HG03432 (cell line): ENCODE data around the gene POLE2.
A peak's percentile ranks its signal among the peaks of the same experiment; 100 is the strongest.
"Not testable (repeated sequence)": the region's sequence is repeated elsewhere in the genome, so short reads cannot be mapped to it uniquely, and the experiment has no call there.

Experiments used
- ATAC-seq: cut with Tn5 transposase; IDR thresholded peaks from one replicate; pipeline ENCODE4 v1.9.1; 2021; ENCODE audit warnings: mild to moderate bottlenecking, moderate library complexity; ENCODE audit not compliant: unreplicated experiment

POLE2 gene

DNA sequence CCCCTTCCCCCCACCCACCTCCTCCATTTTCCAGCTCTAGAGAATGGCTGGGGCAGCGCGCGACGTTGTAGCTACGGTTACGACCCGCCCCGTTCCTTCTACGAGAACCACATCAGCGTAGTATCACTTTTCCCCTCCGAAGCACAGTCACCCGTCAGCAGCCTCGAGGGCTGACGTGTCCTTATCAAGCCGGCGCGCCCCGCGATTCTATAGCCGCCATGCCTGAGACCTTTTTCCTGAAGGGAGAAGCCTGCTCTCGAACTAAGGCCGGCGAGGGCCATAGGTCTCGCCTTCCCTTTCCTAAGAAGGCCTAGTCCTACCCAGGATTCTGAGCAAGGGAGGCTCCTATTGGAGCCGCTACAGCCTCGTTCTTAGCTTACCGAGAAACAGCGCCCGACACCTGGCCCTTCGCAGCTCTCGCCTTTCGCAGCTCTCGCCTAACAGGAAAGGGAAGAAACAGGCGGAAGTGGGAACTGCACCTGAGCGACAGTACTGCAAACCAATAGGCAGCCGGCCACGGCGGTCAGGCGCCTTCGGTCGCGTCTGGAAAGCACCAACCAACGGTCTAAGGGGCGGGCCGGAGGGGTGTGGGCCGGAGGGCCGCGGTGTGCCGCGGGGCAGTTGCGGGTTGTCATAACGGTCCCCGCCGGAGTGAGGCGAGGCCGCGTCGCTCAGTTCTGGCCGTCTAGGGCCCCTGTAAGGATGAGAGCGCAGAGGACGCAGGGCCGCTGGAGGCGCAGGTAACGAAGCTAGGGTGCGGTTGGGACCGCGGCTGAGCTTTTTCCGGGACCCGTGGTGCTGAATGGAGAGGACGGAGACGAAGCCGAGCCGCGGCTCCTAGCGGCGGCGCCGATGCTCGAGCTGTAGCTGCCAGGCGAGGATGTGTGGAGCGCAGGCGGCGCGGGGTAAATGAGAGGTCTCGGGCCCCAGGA is 67.6 kb downstream of the POLE2 start, which contains the start of the genes MGAT2 and RPL36AL:
TSS of gene MGAT2 (plus strand) at position 618 of the 932 bp plus-strand sequence. CDS start 470 bp downstream, outside the sequence.
TSS of gene RPL36AL (minus strand) at position 445 of the 932 bp plus-strand sequence. CDS start 1,522 bp downstream, outside the sequence.
- ATAC-seq, result peak; percentile 95

DNA sequence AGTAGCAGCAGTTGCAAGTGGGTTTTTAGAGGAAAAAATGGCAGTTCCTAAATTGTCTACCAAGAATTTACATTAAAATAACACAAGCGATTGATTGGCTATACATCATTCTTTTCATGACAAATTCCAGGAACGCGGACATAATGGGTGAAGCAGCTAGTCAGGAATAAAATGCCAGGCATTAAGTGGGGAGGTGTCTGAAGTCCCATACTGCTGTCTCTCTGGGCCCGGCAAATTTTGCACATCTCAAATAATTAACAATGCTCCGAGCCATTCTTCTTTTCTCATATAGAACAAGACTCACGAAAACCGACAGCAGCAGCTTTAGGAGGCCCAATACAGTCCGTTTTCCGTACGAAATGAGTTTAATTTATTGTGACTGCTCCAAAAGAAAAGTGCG is 68.3 kb downstream of the POLE2 start:
- ATAC-seq, result no peak

DNA sequence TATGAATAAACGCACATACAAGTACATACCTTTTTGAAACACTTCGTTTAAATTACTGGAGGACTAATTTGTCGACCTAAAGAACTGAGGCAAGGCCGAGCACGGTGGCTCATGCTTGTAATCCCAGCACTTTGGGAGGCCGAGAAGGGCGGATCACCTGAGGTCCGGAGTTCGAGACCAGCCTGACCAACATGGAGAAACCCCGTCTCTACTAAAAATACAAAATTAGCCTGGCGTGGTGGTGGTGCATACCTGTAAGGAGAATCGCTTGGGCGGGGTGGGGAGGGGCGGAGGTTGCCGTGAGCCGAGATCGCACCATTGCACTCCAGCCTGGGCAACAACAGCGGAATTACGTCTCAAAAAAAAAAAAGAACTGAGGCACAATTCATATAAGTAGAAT is 68.7 kb downstream of the POLE2 start:
- ATAC-seq, result not testable (repeated sequence)

DNA sequence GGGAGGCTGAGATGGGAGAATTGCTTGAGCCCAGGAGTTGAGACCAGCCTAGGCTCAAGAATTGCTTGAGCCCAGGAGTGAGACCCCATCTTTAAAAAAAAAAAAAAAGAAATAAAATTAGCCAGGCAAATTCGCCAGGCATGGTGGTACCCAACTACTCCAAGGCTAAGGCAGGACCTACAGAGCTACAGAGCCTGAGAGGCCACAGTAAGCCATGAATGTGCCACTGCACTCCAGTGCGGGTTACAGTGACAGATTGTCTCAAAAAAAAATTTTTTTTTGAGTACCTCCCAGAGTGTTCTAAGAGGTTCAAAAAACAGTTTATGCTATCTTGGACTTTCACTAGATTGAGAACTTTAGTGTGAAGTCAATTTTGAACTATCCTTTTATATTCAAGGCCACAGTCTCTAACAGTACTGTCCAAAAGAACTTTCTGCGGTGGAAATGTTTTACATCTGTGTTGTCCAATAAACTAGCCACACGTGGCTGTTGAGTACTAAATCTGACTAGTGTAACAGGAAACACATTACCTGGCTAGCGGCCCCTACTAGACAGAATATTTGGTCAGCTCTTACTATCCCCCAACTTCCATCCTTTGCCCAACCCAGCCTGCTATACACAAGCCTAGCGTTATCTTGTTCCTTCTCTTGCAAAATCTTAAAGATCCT is 70.0 kb downstream of the POLE2 start:
- no peak for ATAC-seq

DNA sequence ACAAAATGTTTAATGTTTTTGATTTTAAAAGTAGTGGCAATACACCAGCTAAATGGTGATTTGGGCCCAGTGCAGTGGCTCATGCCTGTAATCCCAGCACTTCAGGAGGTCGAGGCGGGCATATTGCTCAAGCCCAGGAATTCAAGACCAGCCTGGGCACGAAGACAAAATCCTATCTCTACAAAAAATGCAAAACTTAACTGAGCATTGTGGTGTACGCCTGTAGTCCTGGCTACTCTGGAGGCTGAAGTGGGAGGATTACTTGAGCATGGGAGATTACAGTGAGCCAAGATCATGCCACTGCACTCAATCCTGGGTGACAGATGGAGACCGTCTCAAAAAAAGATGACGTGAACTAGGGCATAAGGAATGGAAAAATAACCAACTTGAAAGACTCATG is 72.2 kb downstream of the POLE2 start:
- ATAC-seq, result no peak

DNA sequence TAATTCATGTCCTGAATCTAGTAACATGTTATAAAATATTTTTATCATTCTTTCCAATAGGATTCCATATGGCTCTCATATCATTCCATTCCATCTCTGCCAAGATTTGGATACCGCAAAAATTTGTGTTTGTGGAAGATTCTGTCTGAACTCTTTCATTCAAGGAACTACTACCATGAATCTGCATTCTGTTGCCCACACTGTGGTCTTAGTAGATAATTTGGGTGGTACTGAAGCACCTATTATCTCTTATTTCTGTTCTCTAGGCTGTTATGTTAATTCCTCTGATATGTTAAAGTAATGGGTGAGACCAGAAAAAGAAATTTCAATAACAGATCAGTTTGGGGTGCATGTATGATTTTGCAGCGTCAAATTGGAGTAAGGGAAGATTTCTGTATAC is 73.8 kb downstream of the POLE2 start:
- no peak for ATAC-seq

DNA sequence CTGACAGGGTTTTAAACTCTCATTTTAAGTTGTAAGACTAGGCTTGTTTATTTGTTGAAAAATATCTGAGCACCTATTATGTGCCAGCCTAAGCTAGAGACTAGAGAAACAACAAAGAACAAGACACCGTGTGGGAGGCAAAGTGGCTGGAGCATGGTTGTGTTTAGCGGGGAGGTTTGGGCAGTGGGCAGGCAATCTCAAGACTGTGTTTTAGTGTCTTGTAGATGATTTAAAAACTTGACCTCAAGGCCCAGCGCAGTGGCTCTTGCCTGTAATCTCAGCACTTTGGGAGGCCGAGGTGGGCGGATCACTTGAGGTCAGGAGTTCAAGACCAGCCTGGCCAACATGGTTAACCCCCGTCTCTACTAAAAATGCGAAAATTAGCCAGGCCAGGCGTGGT is 75.3 kb downstream of the POLE2 start:
- ATAC-seq, result no peak

DNA sequence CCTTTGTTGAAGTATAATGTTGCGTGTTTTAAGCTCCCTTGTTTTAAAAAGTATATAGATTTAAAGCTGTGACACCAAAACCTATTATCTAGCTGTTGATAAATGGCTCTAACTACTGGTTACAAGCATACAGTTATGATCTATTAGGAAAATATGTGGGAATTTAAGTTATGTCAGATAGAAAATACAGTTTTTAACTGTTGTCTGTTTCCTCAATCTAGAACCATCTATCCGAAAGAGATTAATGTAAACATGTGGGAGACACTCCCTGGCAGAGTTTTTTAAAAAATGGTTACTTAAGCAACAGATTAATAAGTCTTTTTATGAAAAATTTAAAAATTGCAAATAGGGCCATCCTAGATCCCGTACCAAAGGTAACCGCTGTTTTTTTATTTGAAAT is 75.8 kb downstream of the POLE2 start:
- ATAC-seq, result no peak

DNA sequence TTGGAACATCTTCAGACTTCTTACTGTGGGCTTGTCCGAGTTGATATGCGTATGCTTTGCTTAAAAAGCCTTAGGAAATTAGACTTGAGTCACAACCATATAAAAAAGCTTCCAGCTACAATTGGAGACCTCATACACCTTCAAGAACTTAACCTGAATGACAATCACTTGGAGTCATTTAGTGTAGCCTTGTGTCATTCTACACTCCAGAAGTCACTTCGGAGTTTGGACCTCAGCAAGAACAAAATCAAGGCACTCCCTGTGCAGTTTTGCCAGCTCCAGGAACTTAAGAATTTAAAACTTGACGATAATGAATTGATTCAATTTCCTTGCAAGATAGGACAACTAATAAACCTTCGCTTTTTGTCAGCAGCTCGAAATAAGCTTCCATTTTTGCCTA is 80.4 kb downstream of the POLE2 start:
- no peak for ATAC-seq

DNA sequence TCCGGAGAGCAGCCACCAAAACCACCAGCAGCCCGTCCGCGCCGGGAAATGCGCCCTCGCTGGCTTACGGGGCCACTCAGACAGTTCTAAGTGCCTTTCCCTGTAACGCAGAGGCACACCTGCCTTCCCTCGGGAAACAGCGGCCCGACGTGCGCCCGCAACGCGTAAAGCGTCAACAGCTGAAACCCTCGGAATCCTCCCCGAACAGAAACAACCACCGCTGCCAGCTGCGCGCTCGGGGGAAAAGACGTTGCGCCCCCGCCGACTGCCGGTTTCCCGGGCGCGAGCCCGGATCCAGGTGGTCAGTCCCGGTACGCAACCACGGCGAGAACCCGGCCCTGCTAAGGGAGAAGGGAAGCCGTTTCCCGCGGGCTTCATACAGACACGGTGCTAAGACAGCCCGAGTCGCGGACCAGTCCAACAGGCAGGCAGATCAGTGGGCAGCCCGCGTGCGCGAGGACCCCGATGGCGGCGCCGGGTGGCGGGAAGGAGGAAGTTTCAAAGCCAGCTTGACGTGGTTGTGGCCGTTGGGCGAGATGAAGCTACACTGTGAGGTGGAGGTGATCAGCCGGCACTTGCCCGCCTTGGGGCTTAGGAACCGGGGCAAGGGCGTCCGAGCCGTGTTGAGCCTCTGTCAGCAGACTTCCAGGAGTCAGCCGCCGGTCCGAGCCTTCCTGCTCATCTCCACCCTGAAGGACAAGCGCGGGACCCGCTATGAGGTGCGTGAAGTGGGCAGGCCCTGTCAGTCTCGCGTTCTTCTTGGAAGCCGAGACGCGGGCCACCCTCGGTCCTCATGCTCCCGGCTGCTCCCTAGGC is 89.3 kb downstream of the POLE2 start, which contains the start of gene LRR1:
TSS of gene LRR1 (plus strand) at position 456 of the 816 bp plus-strand sequence. CDS start at position 537, 81 bp downstream.
- peak; percentile 63 for ATAC-seq

DNA sequence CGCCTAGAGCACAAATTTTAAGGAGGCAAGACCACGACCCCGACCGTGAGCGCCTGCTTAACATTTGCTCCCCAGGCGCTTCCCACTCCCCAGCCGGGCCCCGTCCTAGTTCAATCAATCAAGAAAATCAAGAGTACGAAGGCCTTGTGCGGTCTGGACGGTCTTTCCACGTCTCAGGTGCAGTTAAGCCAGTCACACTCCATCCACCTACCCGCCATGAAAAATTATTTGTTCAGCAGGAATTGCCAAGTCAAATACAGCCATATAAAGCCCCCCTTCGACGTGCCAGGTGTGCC is 89.9 kb downstream of the POLE2 start:
- no peak for ATAC-seq

DNA sequence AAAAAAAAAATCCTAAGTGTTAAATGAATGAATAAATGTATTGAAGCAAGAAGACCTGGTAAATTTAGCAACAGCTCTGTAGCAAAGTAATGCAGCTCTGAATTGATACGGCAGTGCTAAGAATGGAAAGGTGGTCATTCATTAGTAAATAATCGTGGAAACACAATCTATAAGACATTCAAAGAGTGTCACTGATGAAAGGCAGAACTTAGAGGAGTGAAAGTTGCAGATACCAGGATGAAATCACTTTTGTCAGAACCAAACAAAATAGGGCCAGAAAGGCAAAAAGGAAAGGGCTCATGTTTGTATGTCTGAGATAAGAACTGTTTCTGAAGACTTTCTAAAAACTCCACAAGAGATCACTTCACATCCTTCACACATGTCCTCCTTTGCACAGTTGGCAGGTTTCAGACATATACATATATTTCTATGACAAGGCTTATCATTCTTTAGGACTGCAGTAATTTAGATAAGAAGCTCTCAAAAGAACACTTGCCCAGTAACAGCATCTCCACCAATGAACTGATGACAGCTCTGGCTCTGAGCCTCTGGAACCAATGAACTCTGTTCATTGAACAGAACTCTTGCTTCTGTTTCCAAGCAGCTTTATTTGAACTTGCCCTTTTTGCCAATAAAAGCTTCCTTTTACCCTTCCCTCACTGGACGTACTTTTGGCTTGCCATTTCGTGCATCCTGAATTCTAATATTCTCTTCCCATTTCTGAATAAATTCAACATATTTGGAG is 93.5 kb downstream of the POLE2 start:
- ATAC-seq, result peak; percentile 25
